HepG2 (cell line): Measurements from ENCODE around the gene SPAG9. TPM values are rescaled to one million over a fixed set of nuclear protein-coding genes. Genes with fewer than 3 reads are reported as not detected.

ENCODE experiments used
- ATAC-seq: fragments of 200-7000 bp; cut with Tn5 transposase; 3 replicates; pipeline ENCODE4 v1.9.1; 2020; ENCODE audit warnings: mild to moderate bottlenecking, moderate library complexity
- BruUV-seq: library from RNA; stranded (reverse); fragments of 400-500 nt; replicated peaks from 2 replicates; lab custom pipeline; 2021; lab: Mats Ljungman, UMichigan
- CTCF ChIA-PET: fragments of 300-600 bp; formaldehyde crosslinking; extraction: SDS; loops from one replicate; lab custom pipeline; 2021; ENCODE audit warnings: low total read pairs, inconsistent platforms, low intra/inter-chr PET ratio; lab: Yijun Ruan, JAX
- POLR2A ChIA-PET: fragments of 350-600 bp; sonication (Branson Sonifier 250); formaldehyde crosslinking; loops from one replicate; lab custom pipeline; 2020; ENCODE audit warnings: antibody characterized with exemption, inconsistent platforms; lab: Yijun Ruan, JAX
- DNase-seq: peaks from one replicate; pipeline ENCODE4 v3.0.0-alpha.2; 2015; ENCODE audit warnings: low spot score
- FAIRE-seq: peaks from 3 replicates; lab custom pipeline; 2011; peaks lifted over from hg19 to GRCh38; lab: Jason Lieb, UNC
- H2AFZ ChIP-seq: one replicate; pipeline ENCODE4 v1.6.1; 2011; ENCODE audit warnings: low read length, inconsistent platforms
- H3K27ac ChIP-seq: fragments of 300-600 bp; 3 replicates; pipeline ENCODE4 v1.8.0; 2011; ENCODE audit warnings: mixed run types, mild to moderate bottlenecking, mixed read lengths, low read length, inconsistent platforms; ENCODE audit not compliant: insufficient read depth; ENCODE audit errors: extremely low read length
- H3K27me3 ChIP-seq, 2 experiments: fragments of 200-600 bp in 1 of 2; 2 replicates in 1 of 2; 3 replicates in 1 of 2; pipeline versions ENCODE4 v1.6.0 to v1.8.0; 2011; ENCODE audit warnings: low read length in 2 of 2, mild to moderate bottlenecking in 2 of 2, moderate library complexity in 2 of 2, inconsistent platforms in 1 of 2; ENCODE audit not compliant: insufficient read depth in 2 of 2, control insufficient read depth in 1 of 2
- H3K36me3 ChIP-seq, 2 experiments: fragments of 200-600 bp in 1 of 2; replicated peaks in 1 of 2; 2 replicates in 1 of 2; 3 replicates in 1 of 2; pipeline versions ENCODE4 v1.5.1 to v1.8.0; 2011; ENCODE audit warnings: low read length in 2 of 2, inconsistent platforms in 1 of 2; ENCODE audit not compliant: insufficient read depth in 2 of 2, control insufficient read depth in 1 of 2
- H3K4me1 ChIP-seq: 2 replicates; pipeline ENCODE4 v1.5.1; 2012; ENCODE audit warnings: low read length, inconsistent platforms; ENCODE audit not compliant: insufficient read depth
- H3K4me2 ChIP-seq: 2 replicates; pipeline ENCODE4 v1.6.0; 2011; ENCODE audit warnings: low read depth, low read length, inconsistent platforms
- H3K4me3 ChIP-seq, 3 experiments: fragments of 200-600 bp in 1 of 3; sonication (generic), shearing (Covaris generic) in 1 of 3; replicated peaks in 1 of 3; 2 replicates each; pipeline ENCODE4 v1.5.1; 2011 to 2016; ENCODE audit warnings: low read length in 3 of 3, inconsistent platforms in 2 of 3, low read depth in 2 of 3, mild to moderate bottlenecking in 2 of 3, control low read depth in 1 of 3, mixed read lengths in 1 of 3; ENCODE audit not compliant: insufficient read depth in 1 of 3
- H3K79me2 ChIP-seq: one replicate; pipeline ENCODE4 v1.6.1; 2011; ENCODE audit warnings: low read length, inconsistent platforms; ENCODE audit not compliant: insufficient read depth
- H3K9ac ChIP-seq: 2 replicates; pipeline ENCODE4 v1.6.0; 2011; ENCODE audit warnings: mild to moderate bottlenecking, low read depth, low read length, inconsistent platforms; ENCODE audit not compliant: insufficient read depth
- H3K9me3 ChIP-seq: 2 replicates; pipeline ENCODE4 v1.5.1; 2012; ENCODE audit warnings: mild to moderate bottlenecking, low read length
- H4K20me1 ChIP-seq: 2 replicates; pipeline ENCODE4 v1.6.0; 2011; ENCODE audit warnings: inconsistent platforms, mild to moderate bottlenecking, low read length, moderate library complexity; ENCODE audit not compliant: insufficient read depth
- ARID2 ChIP-seq: sonication (generic); formaldehyde crosslinking; IDR thresholded peaks from 2 replicates; pipeline ENCODE4 v1.8.1; 2022; ENCODE audit warnings: mild to moderate bottlenecking, missing genetic modification reagents, borderline replicate concordance
- BHLHE40 ChIP-seq: IDR thresholded peaks from 2 replicates; pipeline ENCODE4 v1.6.1; 2011; ENCODE audit warnings: low read length, improper control_type of control experiment
- E2F1 ChIP-seq: sonication (generic); formaldehyde crosslinking; IDR thresholded peaks from 2 replicates; pipeline ENCODE4 v1.5.0; 2020; ENCODE audit warnings: missing genetic modification reagents
- GMEB1 ChIP-seq: sonication (generic); formaldehyde crosslinking; IDR thresholded peaks from 2 replicates; pipeline ENCODE4 v1.5.1; 2020; ENCODE audit warnings: missing genetic modification reagents, mild to moderate bottlenecking, borderline replicate concordance
- MBNL3 ChIP-seq: fragments of 250-450 bp; sonication (Bioruptor Pico); conservative IDR thresholded peaks from 2 replicates; pipeline ENCODE4 v1.8.0; 2022; ENCODE audit warnings: mild to moderate bottlenecking, inconsistent platforms
- MNT ChIP-seq: fragments of 450-650 bp; IDR thresholded peaks from 2 replicates; pipeline ENCODE4 v1.6.1; 2016
- MTA1 ChIP-seq: sonication (generic); formaldehyde crosslinking; IDR thresholded peaks from 2 replicates; pipeline ENCODE4 v1.4.0; 2020; ENCODE audit warnings: missing genetic modification reagents, mild to moderate bottlenecking, borderline replicate concordance
- NFE2L2 ChIP-seq: fragments of 150-350 bp; IDR thresholded peaks from 2 replicates; pipeline ENCODE4 v1.6.1; 2014; ENCODE audit warnings: low read length
- NFRKB ChIP-seq: fragments of 450-650 bp; IDR thresholded peaks from 2 replicates; pipeline ENCODE4 v1.6.1; 2017
- SOX5 ChIP-seq: IDR thresholded peaks from 2 replicates; pipeline ENCODE4 v1.6.1; 2016; ENCODE audit warnings: borderline replicate concordance
- SRF ChIP-seq: IDR thresholded peaks from 2 replicates; pipeline ENCODE4 v1.6.1; 2011; ENCODE audit warnings: mild to moderate bottlenecking, low read depth, low read length, moderate library complexity
- THYN1 ChIP-seq: sonication (generic); formaldehyde crosslinking; IDR thresholded peaks from 2 replicates; pipeline ENCODE4 v1.8.1; 2023; ENCODE audit warnings: low read depth, mild to moderate bottlenecking, moderate library complexity, missing genetic modification reagents, borderline replicate concordance
- ZNF138 ChIP-seq: sonication (generic); formaldehyde crosslinking; IDR thresholded peaks from 2 replicates; pipeline ENCODE4 v1.5.0; 2020; ENCODE audit warnings: mild to moderate bottlenecking, low read depth, missing genetic modification reagents
- ZNF362 ChIP-seq: sonication (generic); formaldehyde crosslinking; IDR thresholded peaks from 2 replicates; pipeline ENCODE4 v1.4.0; 2020; ENCODE audit warnings: missing genetic modification reagents, mild to moderate bottlenecking, borderline replicate concordance
- ZNF546 ChIP-seq: sonication (generic); formaldehyde crosslinking; conservative IDR thresholded peaks from 2 replicates; pipeline ENCODE4 v1.8.1; 2023; ENCODE audit warnings: mild to moderate bottlenecking, missing genetic modification reagents
- ZNF557 ChIP-seq: sonication (generic); formaldehyde crosslinking; IDR thresholded peaks from 2 replicates; pipeline ENCODE4 v1.4.0; 2020; ENCODE audit warnings: missing genetic modification reagents
- ZNF619 ChIP-seq: sonication (generic); formaldehyde crosslinking; IDR thresholded peaks from 2 replicates; pipeline ENCODE4 v1.4.0; 2020; ENCODE audit warnings: mild to moderate bottlenecking, missing genetic modification reagents
- WGBS: methylation state at CpG from one replicate; pipeline ENCODE4 v1.1.6; 2017; ENCODE audit warnings: low lambda C conversion rate; 5-methylcytosine and 5-hydroxymethylcytosine counted together
- in situ Hi-C: cut with HindIII; loops from 2 replicates; pipeline ENCODE4 v1.10.0; 2017; ENCODE audit warnings: low pct_unique_long_range_greater_than_20kb; ENCODE audit not compliant: extremely low pct_ligation_motif_present
- intact Hi-C: fragments of 100-400 bp; cut with micrococcal nuclease; formaldehyde crosslinking; loops from one replicate; pipeline ENCODE4 v1.10.0; 2022; ENCODE audit not compliant: unreplicated experiment
- polyA plus RNA-seq, 8 experiments: library from polyadenylated mRNA; depleted of rRNA in 3 of 8; stranded (reverse) in 7 of 8; unstranded in 1 of 8; fragments of >200 nt; fragmentation: Illumina TruSeq in 4 of 8; extraction: Trizol in 4 of 8; gene quantifications; 2 replicates each; pipeline versions ENCODE4 v1.2.1 to v1.2.3, GENCODE V29; 2011 to 2016; ENCODE audit warnings: low read depth in 4 of 8, missing spikeins in 1 of 8, mixed read lengths in 1 of 8; ENCODE audit not compliant: insufficient read depth in 1 of 8
- total RNA-seq, 5 experiments: library from RNA; depleted of rRNA; stranded (reverse); fragments of >200 nt; fragmentation: Illumina TruSeq; extraction: Trizol; gene quantifications; 2 replicates each; pipeline ENCODE4 v1.2.3, GENCODE V29; 2016; ENCODE audit warnings: low read depth in 1 of 5

SPAG9 gene
- total and polyA plus RNA-seq, 2 of the 13 experiments (the other 11 are each of a cell fraction or from before 2014, with no cell fraction given): 43.2 to 78.6 TPM

GRCh38 chr17:51133365-51133764 is 12.7 kb upstream of the SPAG9 start:
- ChIA-PET CTCF (no interaction called here), POLR2A (interaction anchor here (0.6 kb wide), 1 partner anchor 410 kb away, joined by 3 read pairs; no protein-coding TSS in a partner anchor)
- Histone ChIP-seq H3K4me2 (peak overlapping the region; percentile 54), H3K27me3 (no peaks in the 10 kb centered on the region), H3K9me3 (no peaks in the 10 kb centered on the region), H3K4me1 (peaks cover 46% of the 10 kb centered on the region), H4K20me1 (no peaks in the 10 kb centered on the region), H3K36me3 (no peaks in the 10 kb centered on the region), H3K27ac (no peak overlapping the region), H2AFZ (no peak overlapping the region), H3K79me2 (no peaks in the 10 kb centered on the region), H3K4me3 (no peak overlapping the region), H3K9ac (no peak overlapping the region)
- DNase-seq (no peak), ATAC-seq (no peak; the same call in none of the 3 replicates), FAIRE-seq (no peak)
- TF ChIP-seq NFE2L2 (no peak), ZNF557 (no peak), MBNL3 (CRISPR knock-in tag) (no peak), ARID2 (CRISPR knock-in tag) (0 out of 2 replicates have a peak, but pooled peaks have one; percentile 24), SOX5 (peak; percentile 41; the same call in 1 of the 2 replicates), MTA1 (CRISPR knock-in tag) (no peak), ZNF362 (CRISPR knock-in tag) (no peak), ZNF546 (CRISPR knock-in tag) (no peak), BHLHE40 (peak; percentile 49), E2F1 (CRISPR knock-in tag) (no peak), THYN1 (CRISPR knock-in tag) (no peak), ZNF619 (CRISPR knock-in tag) (no peak), ZNF138 (CRISPR knock-in tag) (no peak), GMEB1 (CRISPR knock-in tag) (no peak), SRF (no peak), NFRKB (no peak), MNT (peak; percentile 62)
- no TSS peak for BruUV-seq
- 6% methylated on average over 2 of the region's 2 CpGs for WGBS
- in situ Hi-C loops (no loop called here), intact Hi-C loops (no loop called here)
